Measurements from ENCODE around the gene COL6A1. TPM values are rescaled to one million over a fixed set of nuclear protein-coding genes. Genes with fewer than 3 reads are reported as not detected.
A peak's percentile ranks its signal among the peaks of the same experiment; 100 is the strongest.

COL6A1 gene
- total RNA-seq, 1 experiment from 2014 or later: 87.5 TPM

DNA sequence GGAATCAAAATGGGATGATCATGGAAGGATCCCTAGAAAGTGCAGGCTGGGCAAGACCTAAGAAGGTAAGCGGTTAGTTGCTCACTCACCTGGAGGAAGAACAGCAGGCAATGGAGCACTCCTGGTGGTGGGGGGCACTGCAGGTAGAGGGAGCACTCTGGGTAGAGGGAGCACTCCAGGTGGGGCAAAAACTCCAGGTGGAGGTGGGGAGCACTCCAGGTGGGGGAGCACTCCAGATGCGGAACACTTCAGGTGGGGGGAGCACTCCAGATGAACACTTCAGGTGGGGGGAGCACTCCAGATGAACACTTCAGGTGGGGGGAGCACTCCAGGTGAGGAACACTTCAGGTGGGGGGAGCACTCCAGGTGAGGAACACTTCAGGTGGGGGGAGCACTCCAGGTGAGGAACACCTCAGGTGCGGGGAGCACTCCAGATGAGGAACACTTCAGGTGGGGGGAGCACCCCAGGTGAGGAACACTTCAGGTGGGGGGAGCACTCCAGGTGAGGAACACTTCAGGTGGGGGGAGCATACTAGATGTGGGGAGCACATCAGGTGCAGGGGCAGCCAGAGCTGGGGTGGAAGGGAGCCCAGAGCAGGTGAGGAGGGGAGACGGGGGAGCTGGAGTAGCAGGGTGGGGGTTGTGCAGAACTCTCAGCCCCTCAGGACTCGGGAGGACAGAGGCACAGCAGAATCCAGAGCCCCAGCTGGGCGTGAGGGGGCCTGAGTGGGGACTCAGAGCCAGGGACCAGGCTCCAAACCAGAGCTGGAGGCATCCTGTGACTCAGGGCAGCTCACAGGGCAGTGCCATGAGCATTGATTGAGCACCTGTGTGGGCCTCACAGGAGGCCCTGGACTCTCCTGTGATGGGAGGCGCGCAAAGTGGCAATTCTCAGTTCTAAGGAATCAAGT lies 37.7 kb upstream of the COL6A1 start:
- H3K9me2 ChIP-seq (ENCODE audit: insufficient read depth): no peaks in the 10 kb centered on the region
- H3K9ac ChIP-seq (ENCODE audit: low read length): no peak overlapping the region
- ChIA-PET POLR2A (no interaction called here), CTCF (no interaction called here), RAD21 (ENCODE audit: low non-redundant PET in 1 of 2, low total read pairs in 2 of 2, uncharacterized antibody in 2 of 2, unreplicated experiment in 2 of 2) (no interaction called here)
- no peaks in the 10 kb centered on the region for H3K4me1 ChIP-seq (ENCODE audit: control insufficient read depth in 1 of 2, insufficient read depth in 2 of 2, low read length in 2 of 2)
- intact Hi-C loops (cut with micrococcal nuclease): no loop called here
- H3K27ac ChIP-seq (ENCODE audit: low read depth, low read length): no peak overlapping the region
- BruUV-seq (replicated peaks): no TSS peak
- DNase-seq (ENCODE audit: low read depth, low spot score) (no peak), ATAC-seq (0 out of 2 replicates have a peak, but pooled peaks have one; percentile 26)
- H4K20me1 ChIP-seq (ENCODE audit: insufficient read depth): no peaks in the 10 kb centered on the region
- no peaks in the 10 kb centered on the region for H3K36me3 ChIP-seq (ENCODE audit: control insufficient read depth in 1 of 2, insufficient read depth in 2 of 2, low read length in 2 of 2)
- no peaks in the 10 kb centered on the region for H3K9me3 ChIP-seq (ENCODE audit: control insufficient read depth in 1 of 2, insufficient read depth in 1 of 2, low read depth in 1 of 2, low read length in 2 of 2)
- H2AFZ ChIP-seq (ENCODE audit: low read depth, low read length, poor library complexity, severe bottlenecking): no peak overlapping the region
- no peak overlapping the region for H3K4me2 ChIP-seq (ENCODE audit: low read length)
- H3K79me2 ChIP-seq (ENCODE audit: insufficient read depth, low read length): no peaks in the 10 kb centered on the region
- no peaks in the 10 kb centered on the region for H3K27me3 ChIP-seq (ENCODE audit: insufficient read depth, low read length)
- no peak overlapping the region for H3K4me3 ChIP-seq (replicated peaks in 1 of 2; ENCODE audit: low read depth in 1 of 2, low read length in 2 of 2)
- TF ChIP-seq EZH2phosphoT487 (IDR thresholded peaks at IDR 0.05; ENCODE audit: borderline replicate concordance) (no peak), YY1 (IDR thresholded peaks at IDR 0.05; ENCODE audit: extremely low read depth, insufficient replicate concordance, low read depth, low read length) (no peak), RAD21 (IDR thresholded peaks at IDR 0.05; ENCODE audit: low read depth) (no peak), ELF1 (IDR thresholded peaks at IDR 0.05; ENCODE audit: borderline replicate concordance, low read depth) (no peak), FOSL1 (IDR thresholded peaks at IDR 0.05; ENCODE audit: low read depth) (no peak), CEBPB (IDR thresholded peaks at IDR 0.05; ENCODE audit: low read depth) (no peak), POLR2AphosphoS5 (IDR thresholded peaks at IDR 0.05; ENCODE audit: low read depth, low read length) (no peak), CBX3 (IDR thresholded peaks at IDR 0.05; ENCODE audit: low read depth) (no peak), MAX (IDR thresholded peaks at IDR 0.05) (no peak), REST (IDR thresholded peaks at IDR 0.05; ENCODE audit: low read depth) (no peak), EGR1 (IDR thresholded peaks at IDR 0.05; ENCODE audit: low read depth) (no peak), ZNF274 (IDR thresholded peaks at IDR 0.05; ENCODE audit: low read depth, low read length) (no peak), ZFX (IDR thresholded peaks at IDR 0.05) (no peak), SIN3A (IDR thresholded peaks at IDR 0.05; ENCODE audit: low read depth) (no peak), SRF (IDR thresholded peaks at IDR 0.05; ENCODE audit: low read depth) (no peak), TCF7L2 (IDR thresholded peaks at IDR 0.05; ENCODE audit: borderline replicate concordance, extremely low read depth, insufficient read depth, insufficient read length) (no peak)
- TF ChIP-seq, protein P1, sequence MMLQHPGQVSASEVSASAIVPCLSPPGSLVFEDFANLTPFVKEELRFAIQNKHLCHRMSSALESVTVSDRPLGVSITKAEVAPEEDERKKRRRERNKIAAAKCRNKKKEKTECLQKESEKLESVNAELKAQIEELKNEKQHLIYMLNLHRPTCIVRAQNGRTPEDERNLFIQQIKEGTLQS (IDR thresholded peaks at IDR 0.05): no peak
- TF ChIP-seq, protein P2, sequence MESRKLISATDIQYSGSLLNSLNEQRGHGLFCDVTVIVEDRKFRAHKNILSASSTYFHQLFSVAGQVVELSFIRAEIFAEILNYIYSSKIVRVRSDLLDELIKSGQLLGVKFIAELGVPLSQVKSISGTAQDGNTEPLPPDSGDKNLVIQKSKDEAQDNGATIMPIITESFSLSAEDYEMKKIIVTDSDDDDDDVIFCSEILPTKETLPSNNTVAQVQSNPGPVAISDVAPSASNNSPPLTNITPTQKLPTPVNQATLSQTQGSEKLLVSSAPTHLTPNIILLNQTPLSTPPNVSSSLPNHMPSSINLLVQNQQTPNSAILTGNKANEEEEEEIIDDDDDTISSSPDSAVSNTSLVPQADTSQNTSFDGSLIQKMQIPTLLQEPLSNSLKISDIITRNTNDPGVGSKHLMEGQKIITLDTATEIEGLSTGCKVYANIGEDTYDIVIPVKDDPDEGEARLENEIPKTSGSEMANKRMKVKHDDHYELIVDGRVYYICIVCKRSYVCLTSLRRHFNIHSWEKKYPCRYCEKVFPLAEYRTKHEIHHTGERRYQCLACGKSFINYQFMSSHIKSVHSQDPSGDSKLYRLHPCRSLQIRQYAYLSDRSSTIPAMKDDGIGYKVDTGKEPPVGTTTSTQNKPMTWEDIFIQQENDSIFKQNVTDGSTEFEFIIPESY (IDR thresholded peaks at IDR 0.05; ENCODE audit: extremely low read depth, insufficient replicate concordance, low read length): no peak
- TF ChIP-seq, protein P3, sequence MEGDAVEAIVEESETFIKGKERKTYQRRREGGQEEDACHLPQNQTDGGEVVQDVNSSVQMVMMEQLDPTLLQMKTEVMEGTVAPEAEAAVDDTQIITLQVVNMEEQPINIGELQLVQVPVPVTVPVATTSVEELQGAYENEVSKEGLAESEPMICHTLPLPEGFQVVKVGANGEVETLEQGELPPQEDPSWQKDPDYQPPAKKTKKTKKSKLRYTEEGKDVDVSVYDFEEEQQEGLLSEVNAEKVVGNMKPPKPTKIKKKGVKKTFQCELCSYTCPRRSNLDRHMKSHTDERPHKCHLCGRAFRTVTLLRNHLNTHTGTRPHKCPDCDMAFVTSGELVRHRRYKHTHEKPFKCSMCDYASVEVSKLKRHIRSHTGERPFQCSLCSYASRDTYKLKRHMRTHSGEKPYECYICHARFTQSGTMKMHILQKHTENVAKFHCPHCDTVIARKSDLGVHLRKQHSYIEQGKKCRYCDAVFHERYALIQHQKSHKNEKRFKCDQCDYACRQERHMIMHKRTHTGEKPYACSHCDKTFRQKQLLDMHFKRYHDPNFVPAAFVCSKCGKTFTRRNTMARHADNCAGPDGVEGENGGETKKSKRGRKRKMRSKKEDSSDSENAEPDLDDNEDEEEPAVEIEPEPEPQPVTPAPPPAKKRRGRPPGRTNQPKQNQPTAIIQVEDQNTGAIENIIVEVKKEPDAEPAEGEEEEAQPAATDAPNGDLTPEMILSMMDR (IDR thresholded peaks at IDR 0.05 in 2 of 3, conservative IDR thresholded peaks at IDR 0.05 in 1 of 3; ENCODE audit: borderline replicate concordance in 1 of 3, insufficient read depth in 1 of 3, low read depth in 2 of 3, low read length in 2 of 3): no peak
